NCI-H2081 treated with DMSO at 0.1 percent for 48 hours (cell line): ENCODE data around the gene RNF152.
"Not testable (repeated sequence)": the region's sequence is repeated elsewhere in the genome, so short reads cannot be mapped to it uniquely, and the experiment has no call there.

Experiments used
- DNase-seq: peaks from one replicate; lab custom pipeline; 2025; lab: John Stamatoyannopoulos, UW

The RNF152 gene

DNA sequence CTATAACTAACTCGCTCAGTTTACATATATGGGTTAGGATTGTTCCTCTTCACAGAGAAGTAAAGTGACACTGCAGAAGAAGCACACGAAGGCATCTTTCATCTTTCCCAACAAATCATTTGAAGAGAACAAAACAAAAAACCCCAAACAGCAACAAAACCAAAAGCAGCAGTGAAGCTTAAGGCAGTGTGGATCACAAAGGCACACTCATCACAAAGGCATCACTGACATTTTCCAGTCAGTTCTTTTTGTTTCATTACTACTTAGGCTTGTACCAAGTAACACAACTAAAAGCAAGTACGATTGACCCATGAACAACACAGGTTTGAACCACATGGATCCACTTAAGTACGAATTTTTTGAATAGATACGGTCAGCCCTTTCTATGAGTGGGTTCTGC lies 75.7 kb downstream of the RNF152 start:
- DNase-seq: no peak

DNA sequence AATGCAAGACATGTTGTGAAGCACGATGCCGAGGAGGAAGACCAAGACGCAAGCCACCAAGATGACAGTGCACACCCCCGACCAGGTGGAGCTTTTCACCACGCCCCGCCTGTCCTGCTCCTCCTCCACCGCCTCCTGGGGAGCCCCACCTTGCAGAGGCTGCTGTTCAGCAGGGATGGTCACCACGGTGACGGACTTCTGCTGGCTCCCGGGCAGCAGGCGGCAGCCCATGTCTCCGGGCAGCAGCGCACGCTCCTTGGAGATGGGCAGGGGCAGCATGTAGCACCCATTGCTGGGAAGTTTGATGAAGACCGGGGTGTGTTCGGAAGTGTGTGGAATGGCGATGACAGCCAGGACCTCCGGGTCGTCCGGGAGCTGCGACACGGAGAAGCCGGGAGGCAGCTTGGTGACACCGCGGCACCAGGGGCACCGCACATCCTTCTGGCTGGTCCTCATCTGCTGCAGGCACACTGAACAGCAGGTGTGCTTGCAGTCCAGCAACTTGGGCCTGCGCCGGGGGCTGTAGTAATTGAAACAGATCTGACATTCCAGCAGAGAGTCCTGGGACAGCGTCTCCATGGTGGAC lies 76.8 kb downstream of the RNF152 start:
- no peak for DNase-seq

- DNase-seq: no peak
Measured at GRCh38 chr18:61808286-61808685, 84.5 kb downstream of the RNF152 start.

GRCh38 chr18:61803393-61803792 lies 89.4 kb downstream of the RNF152 start:
- no peak for DNase-seq

DNA sequence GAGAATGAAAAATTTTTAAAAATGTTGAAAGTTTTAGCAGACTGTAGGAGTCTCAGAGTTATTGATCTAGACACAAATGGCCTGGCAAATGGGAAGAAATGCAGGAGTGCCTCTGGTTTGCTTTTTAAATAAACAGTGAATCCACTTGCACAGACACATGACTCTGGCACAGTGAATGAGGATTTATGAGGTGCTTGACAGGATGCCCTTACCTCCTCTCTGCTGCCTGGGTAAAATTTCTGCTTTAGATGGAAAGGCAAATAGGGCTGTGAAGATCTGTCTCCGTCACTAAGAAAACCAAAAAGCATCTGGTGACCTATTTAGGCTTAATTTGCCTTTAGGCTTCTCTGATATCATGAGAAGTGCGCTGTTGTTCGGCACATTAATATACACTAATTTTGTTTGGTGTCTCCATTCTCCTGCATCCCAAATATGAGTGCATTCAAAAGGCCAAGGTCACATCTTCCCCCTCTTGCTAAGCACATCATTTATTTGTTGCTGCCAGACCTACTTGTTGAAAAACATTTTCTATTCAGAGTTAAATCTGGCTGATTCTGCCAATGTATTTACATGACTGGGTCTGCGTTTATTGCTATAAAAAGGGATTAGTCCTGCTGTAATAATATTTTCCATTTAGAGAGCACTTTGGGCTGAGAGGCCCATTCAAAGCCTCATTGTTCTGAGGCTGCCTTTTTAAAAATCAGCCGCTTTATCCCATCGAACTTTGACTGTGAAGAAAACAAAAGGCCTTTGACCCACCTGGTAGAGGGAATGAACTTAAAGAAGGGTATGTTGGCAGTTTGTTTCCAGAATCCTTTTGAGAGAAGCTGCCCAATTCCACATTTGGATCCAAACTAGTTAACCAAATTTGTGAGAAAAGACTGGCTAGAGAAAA lies 94.9 kb downstream of the RNF152 start:
- no peak for DNase-seq

- DNase-seq: no peak
Measured at GRCh38 chr18:61791031-61791430, 101.8 kb downstream of the RNF152 start.

DNA sequence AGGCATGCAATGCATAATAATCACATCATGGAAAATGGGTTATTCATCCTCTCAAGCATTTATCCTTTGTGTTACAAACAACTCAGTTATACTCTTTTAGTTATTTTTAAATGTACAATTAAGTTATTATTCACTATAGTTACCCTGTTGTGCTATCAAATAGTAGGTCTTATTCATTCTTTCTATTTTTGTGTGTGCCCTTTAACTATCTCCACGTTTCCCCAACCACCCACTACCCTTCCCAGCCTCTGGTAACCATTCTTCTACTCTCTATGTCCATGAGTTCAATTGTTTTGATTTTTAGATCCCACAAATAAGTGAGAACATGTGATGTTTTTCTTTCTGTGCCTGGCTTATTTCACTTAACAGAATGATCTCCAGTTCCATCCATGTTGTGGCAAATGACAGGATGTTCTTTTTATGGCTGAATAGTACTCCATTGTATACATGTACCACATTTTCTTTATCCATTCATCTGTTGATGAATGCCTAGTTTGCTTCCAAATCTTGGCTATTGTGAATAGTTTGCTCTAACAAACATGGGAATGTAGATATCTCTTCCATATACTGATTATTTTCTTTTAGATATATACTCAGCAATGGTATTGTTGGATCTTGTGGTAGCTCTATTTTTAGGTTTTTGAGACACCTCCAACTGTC lies 105.7 kb downstream of the RNF152 start:
- not testable (repeated sequence) for DNase-seq

DNA sequence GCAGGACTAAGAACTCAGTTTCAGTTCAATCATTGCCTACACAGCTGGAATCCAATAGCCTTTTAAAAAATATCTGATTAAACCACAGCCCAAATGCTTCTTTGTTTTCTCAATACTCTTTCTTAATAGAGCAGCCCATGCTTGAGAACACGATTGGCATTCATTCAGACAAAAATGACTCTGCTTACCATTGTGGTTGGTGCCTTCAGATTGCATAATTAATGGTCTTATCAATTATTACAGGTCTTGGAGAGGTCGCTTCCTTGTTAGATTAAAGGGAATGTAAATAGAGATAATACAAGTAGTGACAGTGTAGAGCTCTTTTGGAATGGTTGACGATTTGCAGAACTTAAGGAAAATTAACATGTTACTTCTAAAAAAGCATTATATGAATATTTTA lies 107.2 kb downstream of the RNF152 start:
- DNase-seq: no peak

DNA sequence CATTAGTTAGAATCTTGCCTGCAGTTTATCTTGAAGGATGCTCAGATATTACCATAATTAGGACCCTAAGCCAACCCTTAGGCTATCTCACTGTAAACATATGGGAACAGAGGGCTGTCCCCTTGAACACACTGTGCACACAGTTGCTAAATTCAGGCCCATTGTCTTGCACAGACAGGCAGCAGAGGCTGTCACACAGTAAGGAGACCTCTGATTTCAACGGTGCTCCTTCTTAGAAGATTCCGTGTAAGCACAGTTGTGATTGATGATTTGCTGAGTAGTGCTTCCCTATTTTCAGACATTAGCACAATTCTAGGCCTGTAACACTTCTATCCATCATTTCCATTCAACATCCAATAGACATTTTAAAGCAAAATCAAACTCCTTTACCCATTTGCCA lies 108.0 kb downstream of the RNF152 start:
- DNase-seq: no peak

GRCh38 chr18:61782545-61782944 lies 110.3 kb downstream of the RNF152 start:
- DNase-seq: no peak

- DNase-seq: not testable (repeated sequence)
Measured at GRCh38 chr18:61776201-61776600, 116.6 kb downstream of the RNF152 start.

DNA sequence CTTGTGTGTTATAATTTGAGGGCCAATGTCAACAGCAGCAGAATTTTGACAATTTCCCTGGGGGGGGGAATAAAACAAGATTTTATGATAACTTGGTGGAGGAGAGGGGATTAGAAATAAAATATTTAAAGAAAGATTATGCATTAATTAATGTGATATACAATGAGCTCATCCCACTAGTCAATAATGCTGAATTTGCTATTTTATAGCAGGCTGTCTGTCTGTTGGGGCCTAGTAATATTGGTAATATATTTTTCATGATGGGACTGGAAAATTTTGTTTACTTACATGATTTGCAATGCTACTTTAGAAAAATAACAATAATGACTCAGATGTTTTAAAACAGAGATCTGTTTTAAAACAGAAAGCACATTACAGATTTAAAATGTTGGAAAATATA lies 118.0 kb downstream of the RNF152 start:
- DNase-seq: no peak

DNA sequence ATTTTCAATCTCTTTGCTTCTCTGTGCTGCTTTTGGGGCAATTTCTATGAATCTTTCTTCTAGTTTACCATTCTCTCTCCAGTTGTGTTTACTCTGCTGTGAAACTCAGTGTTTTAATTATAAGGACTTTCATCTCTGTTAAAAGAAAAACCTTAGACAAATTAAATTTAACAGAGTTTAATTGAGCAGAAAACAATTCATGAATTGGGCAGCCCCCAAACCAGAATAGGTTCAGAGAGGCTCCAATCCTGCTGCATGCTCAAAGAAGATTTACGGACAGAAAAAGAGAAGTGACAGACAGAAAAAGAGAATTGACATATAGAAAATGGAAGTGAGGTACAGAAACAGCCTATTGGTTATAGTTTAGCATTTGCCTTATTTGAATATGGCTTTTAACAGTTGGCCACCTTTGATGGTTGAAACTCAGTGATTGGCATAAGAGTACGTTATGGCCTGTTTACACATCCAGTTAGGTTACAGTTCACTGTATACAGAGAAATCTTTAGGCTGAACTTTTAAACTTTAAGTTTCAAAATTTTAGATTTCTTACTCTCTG lies 120.4 kb downstream of the RNF152 start:
- DNase-seq: no peak

DNA sequence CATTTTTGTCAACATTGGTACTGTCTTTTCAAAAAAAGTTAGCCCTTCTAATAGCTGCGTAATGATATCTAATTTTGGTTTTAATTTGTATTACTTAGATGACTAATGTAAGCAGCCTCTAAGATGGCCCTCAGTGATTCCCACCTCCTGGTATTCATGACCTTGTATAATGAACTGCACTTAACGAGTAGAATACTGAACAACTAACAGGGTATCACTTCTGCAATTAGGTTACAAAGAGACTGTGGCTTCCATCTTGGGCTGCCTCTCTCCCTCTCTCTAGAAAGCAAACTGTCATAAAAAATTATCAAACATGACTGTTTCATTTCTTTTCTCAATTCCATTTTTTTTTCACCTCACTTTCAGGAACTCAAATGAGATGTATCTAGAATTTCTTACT lies 120.9 kb downstream of the RNF152 start:
- no peak for DNase-seq

GRCh38 chr18:61770279-61770678 lies 122.5 kb downstream of the RNF152 start:
- no peak for DNase-seq

DNA sequence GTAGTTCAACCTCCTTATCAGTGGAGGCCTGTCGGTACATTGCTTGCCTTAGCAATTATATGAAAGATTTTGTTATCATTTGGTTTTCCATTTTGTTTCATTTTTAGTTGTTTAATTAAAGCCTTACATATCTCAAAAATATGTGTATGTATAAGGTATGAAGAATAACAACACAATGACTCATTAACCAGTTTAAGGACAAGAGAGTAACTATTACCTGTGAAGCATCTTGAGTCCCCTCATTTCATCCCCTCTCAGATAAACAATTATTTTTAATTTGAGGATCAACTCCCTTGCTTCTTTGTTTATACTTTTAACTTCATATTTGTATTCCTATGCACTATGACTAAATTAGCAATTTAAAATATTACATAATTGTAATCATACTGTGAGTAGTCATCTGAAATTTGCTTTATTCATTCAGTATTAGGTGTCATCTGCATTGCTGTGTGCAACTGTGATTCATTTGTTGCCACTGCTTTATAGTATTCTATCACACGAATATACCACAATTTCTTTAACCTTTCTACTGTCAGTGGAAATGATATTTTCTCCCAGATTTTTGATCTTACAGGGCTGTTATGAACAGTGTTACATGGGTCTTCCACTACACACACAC lies 126.4 kb downstream of the RNF152 start:
- no peak for DNase-seq

DNA sequence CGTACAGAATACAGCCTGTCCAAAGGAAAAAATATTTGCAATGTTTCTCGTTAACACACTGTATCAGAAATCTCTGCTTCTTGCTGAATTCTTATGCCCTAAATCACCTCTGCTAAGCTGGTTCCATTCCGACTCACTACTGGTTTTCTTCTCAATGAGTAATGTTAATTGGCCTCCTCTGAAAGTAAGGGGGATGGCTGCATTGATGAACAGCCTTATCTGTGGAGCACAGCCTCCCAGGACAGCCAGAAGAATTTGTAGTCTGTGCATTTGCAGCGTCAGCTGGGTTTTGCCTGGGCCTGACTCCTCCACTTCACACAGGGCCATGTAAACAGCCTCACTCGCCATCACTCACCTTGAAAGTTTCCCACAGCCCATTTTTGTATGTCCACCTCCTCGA lies 127.7 kb downstream of the RNF152 start:
- DNase-seq: no peak

DNA sequence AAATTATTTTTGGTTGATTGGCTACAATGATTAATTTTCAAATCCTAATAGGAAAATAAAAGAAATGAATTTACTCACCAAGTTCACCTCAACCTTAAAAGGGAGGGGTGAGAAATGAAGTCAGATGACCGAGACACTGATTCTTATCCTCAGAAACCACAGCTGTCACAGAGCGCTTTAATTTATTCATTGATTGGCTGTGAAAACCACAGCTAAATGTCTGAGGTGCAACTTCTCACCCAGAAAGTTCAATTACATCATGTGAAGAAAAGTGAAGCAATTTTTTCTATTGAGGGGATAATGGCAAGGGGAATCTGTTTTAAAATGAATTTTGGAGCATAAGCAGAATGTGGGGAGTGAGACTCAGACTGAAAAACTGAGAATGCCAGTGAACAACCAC lies 128.4 kb downstream of the RNF152 start:
- DNase-seq: no peak

- no peak for DNase-seq
Measured at GRCh38 chr18:61761875-61762274, 130.9 kb downstream of the RNF152 start.
